Measurements from ENCODE around the gene SHCBP1. TPM values are rescaled to one million over a fixed set of nuclear protein-coding genes. Genes with fewer than 3 reads are reported as not detected.
"Not testable (repeated sequence)": the region's sequence is repeated elsewhere in the genome, so short reads cannot be mapped to it uniquely, and the experiment has no call there.

SHCBP1 gene
- total RNA-seq, 3 donors from 2014 or later, result 0.63 to 7.7 (median 2.3) TPM

DNA sequence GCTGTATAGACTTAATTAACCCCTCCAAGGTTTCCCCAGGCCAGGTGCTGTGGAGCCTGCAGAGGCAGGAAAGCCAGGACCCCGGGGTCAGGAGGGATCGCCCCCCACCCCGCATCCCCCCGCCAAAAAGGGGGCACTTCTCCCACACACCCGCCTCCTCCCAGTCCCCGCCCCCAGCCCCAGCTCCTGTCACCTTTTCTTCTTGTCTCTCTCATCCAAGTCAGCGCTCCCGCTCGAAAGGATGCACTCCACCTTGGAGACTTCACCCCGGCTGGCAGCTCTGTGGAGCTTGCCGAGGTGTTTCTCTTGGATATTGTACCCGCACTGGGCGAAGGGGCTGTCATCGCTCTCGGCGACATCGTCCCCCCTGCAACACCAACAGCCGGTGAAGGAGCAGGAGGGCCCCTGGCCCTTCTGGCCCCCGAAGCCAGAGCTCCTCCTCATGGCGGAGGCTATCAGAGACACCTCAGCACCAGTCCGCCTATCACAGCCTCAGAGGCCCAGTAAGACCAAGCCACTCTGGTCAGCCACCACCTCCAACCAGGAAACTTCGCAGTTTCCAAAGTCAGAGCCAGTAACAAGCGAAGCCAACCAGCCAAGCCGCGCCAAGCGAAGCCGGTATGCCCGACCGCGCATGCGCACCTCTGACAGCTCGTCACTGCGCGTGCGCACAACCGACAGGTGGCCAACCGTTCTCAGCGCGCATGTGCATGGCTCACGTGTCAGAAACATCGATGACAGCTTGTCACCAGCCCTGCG is 52.5 kb downstream of the SHCBP1 start:
- no peaks in the 10 kb centered on the region for H3K4me1 ChIP-seq (ENCODE audit: low read depth)
- no peaks in the 10 kb centered on the region for H3K9me3 ChIP-seq
- TF ChIP-seq, protein P1, sequence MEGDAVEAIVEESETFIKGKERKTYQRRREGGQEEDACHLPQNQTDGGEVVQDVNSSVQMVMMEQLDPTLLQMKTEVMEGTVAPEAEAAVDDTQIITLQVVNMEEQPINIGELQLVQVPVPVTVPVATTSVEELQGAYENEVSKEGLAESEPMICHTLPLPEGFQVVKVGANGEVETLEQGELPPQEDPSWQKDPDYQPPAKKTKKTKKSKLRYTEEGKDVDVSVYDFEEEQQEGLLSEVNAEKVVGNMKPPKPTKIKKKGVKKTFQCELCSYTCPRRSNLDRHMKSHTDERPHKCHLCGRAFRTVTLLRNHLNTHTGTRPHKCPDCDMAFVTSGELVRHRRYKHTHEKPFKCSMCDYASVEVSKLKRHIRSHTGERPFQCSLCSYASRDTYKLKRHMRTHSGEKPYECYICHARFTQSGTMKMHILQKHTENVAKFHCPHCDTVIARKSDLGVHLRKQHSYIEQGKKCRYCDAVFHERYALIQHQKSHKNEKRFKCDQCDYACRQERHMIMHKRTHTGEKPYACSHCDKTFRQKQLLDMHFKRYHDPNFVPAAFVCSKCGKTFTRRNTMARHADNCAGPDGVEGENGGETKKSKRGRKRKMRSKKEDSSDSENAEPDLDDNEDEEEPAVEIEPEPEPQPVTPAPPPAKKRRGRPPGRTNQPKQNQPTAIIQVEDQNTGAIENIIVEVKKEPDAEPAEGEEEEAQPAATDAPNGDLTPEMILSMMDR (IDR thresholded peaks at IDR 0.05), result no peak
- ATAC-seq (no peak), DNase-seq (no peak)
- intact Hi-C loops (cut with DNase I, micrococcal nuclease), result no loop called here
- H3K4me3 ChIP-seq, result no peak overlapping the region
- H3K36me3 ChIP-seq (ENCODE audit: low read depth), result no peaks in the 10 kb centered on the region

DNA sequence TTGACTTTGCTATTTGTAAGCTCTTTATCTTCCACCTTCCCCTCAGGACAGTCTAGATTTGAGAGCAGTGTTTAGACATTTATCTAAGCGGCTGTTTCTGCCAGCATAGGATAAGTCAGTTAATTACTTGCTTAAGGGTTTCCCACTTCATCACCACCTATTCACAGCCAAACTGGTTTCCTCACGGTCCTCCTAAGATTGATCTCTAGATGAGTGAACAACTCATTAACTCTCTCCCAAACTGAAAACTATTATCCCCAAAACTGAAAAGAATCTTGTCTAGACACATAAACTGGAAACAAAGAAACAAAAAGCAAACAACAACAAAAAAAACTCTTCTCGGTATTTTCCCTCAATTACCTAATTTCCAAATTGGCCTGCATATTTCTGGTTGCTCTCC is 58.2 kb downstream of the SHCBP1 start:
- H3K9me3 ChIP-seq, result no peaks in the 10 kb centered on the region
- ATAC-seq, result no peak
- intact Hi-C loops (cut with DNase I, micrococcal nuclease), result no loop called here
- DNase-seq, result no peak
- H3K36me3 ChIP-seq (ENCODE audit: low read depth), result no peaks in the 10 kb centered on the region
- TF ChIP-seq, protein P1 (IDR thresholded peaks at IDR 0.05), result no peak
- no peaks in the 10 kb centered on the region for H3K4me1 ChIP-seq (ENCODE audit: low read depth)
- no peak overlapping the region for H3K4me3 ChIP-seq

DNA sequence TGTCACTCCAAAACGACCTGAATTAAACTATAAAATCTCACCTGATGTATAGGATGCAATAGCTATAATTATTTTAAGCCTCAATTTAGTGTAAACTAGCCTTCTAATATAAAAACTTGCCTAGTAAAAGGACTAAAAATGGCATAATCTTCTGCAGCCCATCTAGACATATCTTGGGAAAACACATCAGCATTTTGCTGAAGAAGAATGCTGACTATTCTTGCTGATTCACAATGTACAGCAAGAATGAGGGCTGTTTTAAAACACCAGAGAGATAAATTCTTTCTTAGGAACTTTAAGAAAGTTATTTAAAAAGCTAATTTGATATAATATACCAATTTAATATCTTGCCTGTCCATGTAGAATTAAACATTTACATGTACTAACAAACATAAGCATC is 63.2 kb downstream of the SHCBP1 start:
- Histone ChIP-seq H3K36me3 (ENCODE audit: low read depth) (no peaks in the 10 kb centered on the region), H3K4me3 (no peak overlapping the region), H3K4me1 (ENCODE audit: low read depth) (no peaks in the 10 kb centered on the region), H3K9me3 (no peaks in the 10 kb centered on the region)
- TF ChIP-seq, protein P1 (IDR thresholded peaks at IDR 0.05), result no peak
- no peak for ATAC-seq
- DNase-seq, result no peak
- intact Hi-C loops (cut with DNase I, micrococcal nuclease), result no loop called here

DNA sequence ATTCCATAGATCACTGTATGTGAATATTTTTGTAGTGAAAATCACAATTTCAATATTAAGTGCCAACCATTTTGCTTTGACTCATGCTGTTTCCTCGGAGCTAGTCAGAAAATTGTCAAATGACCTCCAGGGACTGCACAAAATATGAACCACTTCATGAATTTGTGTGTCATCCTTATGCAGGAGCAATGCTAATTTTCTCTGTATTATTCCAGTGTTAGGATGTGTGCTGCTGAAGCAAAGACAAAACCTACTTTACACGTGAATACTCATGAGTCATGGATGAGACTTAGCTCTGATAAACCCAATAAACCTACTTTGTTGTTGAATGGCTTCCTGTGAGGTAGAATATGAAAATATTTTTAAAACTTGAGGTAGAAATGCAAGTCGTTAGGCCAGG is 65.2 kb downstream of the SHCBP1 start:
- intact Hi-C loops (cut with DNase I, micrococcal nuclease), result no loop called here
- Histone ChIP-seq H3K9me3 (no peaks in the 10 kb centered on the region), H3K4me1 (ENCODE audit: low read depth) (no peaks in the 10 kb centered on the region), H3K4me3 (no peak overlapping the region), H3K36me3 (ENCODE audit: low read depth) (no peaks in the 10 kb centered on the region)
- no peak for DNase-seq
- ATAC-seq, result no peak
- TF ChIP-seq, protein P1 (IDR thresholded peaks at IDR 0.05), result no peak

DNA sequence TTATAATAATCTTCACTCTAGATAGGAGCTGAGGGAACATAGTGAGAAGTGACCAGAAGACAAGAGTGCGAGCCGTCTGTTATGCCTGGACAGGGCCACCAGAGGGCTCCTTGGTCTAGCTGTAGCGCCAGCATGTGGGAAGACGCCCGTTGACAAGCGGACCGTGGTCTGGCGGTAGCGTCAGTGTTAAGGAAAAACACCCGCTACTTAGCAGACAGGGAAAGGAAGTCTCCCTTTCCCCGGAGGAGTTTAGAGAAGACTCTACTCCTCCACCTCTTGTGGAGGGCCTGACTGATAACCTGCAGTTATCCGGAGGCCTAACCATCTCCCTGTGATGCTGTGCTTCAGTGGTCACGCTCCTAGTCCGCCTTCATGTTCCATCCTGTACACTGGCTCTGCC is 66.7 kb downstream of the SHCBP1 start:
- peak; percentile 56 to 75 (median 57) for DNase-seq
- TF ChIP-seq, protein P1 (IDR thresholded peaks at IDR 0.05), result peak; percentile 45
- intact Hi-C loops (cut with DNase I, micrococcal nuclease), result not testable (repeated sequence)

More for the DNA sequence above, 66.7 kb downstream of the SHCBP1 start:
- not testable (repeated sequence) for H3K4me1 ChIP-seq (ENCODE audit: low read depth); H3K4me3 ChIP-seq; H3K9me3 ChIP-seq; ATAC-seq; H3K36me3 ChIP-seq (ENCODE audit: low read depth)

Measured in mucosa of descending colon (tissue), 3 donors.